GM18517 (cell line): ENCODE results near the gene KRTCAP2.

Experiments
- ATAC-seq: cut with Tn5 transposase; IDR thresholded peaks from one replicate; pipeline ENCODE4 v1.9.1; 2021; ENCODE audit warnings: mild to moderate bottlenecking, moderate library complexity; ENCODE audit not compliant: unreplicated experiment

KRTCAP2 gene

GRCh38 chr1:155136748-155137147 lies 36.4 kb downstream of the KRTCAP2 start:
- no peak for ATAC-seq

- ATAC-seq, result peak; percentile 49
These were observed 37.6 kb downstream of the KRTCAP2 start, which contains the start of gene SLC50A1 for GRCh38 chr1:155135415-155136028. SLC50A1 (plus strand) TSS chr1:155135852; CDS start chr1:155135912, 60 bp downstream.

- no peak for ATAC-seq
These were observed 38.2 kb downstream of the KRTCAP2 start for GRCh38 chr1:155134880-155135414.

- no peak for ATAC-seq
These were observed 38.8 kb downstream of the KRTCAP2 start for GRCh38 chr1:155134322-155134721.

- ATAC-seq, result no peak
These were observed 39.3 kb downstream of the KRTCAP2 start for GRCh38 chr1:155133799-155134281.

GRCh38 chr1:155131856-155132255 lies 41.2 kb downstream of the KRTCAP2 start:
- no peak for ATAC-seq

GRCh38 chr1:155131285-155131684 lies 41.8 kb downstream of the KRTCAP2 start:
- ATAC-seq, result no peak

- no peak for ATAC-seq
These were observed 42.7 kb downstream of the KRTCAP2 start for GRCh38 chr1:155130272-155131006.

- ATAC-seq, result no peak
These were observed 44.2 kb downstream of the KRTCAP2 start for GRCh38 chr1:155128755-155129473.

GRCh38 chr1:155127967-155128754 lies 44.9 kb downstream of the KRTCAP2 start:
- no peak for ATAC-seq

GRCh38 chr1:155127105-155127966 lies 45.8 kb downstream of the KRTCAP2 start, which contains the start of gene EFNA1:
EFNA1 (plus strand) TSS chr1:155127876; CDS start chr1:155127978, 102 bp downstream.
- ATAC-seq, result no peak

GRCh38 chr1:155126556-155127104 lies 46.5 kb downstream of the KRTCAP2 start:
- ATAC-seq, result no peak

GRCh38 chr1:155125946-155126555 lies 47.1 kb downstream of the KRTCAP2 start:
- no peak for ATAC-seq

- ATAC-seq, result no peak
These were observed 47.6 kb downstream of the KRTCAP2 start for GRCh38 chr1:155125511-155125945.

- ATAC-seq, result no peak
These were observed 48.3 kb downstream of the KRTCAP2 start for GRCh38 chr1:155124503-155125463.

GRCh38 chr1:155123801-155124200 lies 49.3 kb downstream of the KRTCAP2 start:
- no peak for ATAC-seq

GRCh38 chr1:155122308-155122707 lies 50.8 kb downstream of the KRTCAP2 start:
- ATAC-seq, result no peak

GRCh38 chr1:155121249-155121648 lies 51.9 kb downstream of the KRTCAP2 start:
- ATAC-seq, result no peak
